T-helper 1 cell treated with Interleukin-12 subunit alpha and Interleukin-12 subunit beta and Interleukin-4 antibody, amounts not matched to agents 30 ng/mL and 1 ng/mL, for 36 hours (primary cell): ENCODE results near the gene NPRL2. TPM values are rescaled to one million over a fixed set of nuclear protein-coding genes. Genes with fewer than 3 reads are reported as not detected.

Experiments used
- intact Hi-C: fragments of 100-400 bp; cut with micrococcal nuclease; formaldehyde crosslinking; loops from one replicate; pipeline ENCODE4 v1.15.1; 2024
- total RNA-seq: library from RNA; stranded (reverse); gene quantifications from 2 replicates; pipeline ENCODE4 v1.2.3, GENCODE V29; 2022

The NPRL2 gene
- 42.3 and 51.8 TPM in 2 replicates for total RNA-seq

DNA sequence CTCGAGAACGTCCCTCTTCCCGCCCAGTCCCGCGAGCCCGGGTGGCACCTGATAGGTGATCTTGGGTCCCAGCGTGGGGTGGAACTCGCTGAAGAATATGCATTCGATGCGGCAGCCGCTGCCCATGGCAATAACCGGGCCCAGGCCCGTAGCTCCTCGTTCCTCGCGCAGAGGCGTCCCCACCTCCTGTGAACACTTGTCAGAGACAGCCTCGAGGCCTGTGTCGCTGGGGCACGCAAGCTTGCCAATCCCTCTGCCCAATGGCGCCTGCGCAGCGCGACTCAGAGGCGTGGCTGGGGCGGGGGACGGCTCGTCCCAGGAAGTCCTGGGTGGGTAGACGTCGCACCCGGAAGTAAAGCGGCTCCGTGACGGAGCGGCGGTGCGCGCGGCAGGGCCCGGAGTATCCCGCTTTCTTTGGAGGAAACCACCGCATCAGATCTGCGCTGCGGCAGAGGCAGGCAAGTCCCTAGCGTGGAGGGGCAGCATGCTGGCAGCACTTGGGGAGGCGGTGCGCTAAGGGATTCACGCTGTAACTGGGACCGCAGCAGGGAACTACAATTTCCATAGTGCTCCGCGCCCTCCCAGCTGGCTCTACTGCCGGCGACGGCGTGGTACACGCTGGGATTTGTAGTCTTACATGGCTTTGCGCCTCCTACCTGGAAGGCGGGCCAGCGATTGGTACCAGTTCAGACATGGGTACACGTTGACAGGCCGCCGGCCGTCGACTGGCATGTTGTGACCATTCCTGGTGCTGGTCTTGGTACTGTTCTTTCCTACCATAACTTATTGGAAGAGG is at the start of gene NPRL2, which contains the start of gene CYB561D2:
Gene NPRL2, minus strand, starts transcription at position 249 of the 796 bp plus-strand sequence. Its CDS starts 123 bp downstream, at position 126.
Gene CYB561D2, plus strand, starts transcription at position 336 of the 796 bp plus-strand sequence. CDS start 572 bp downstream, outside the sequence.
- intact Hi-C loops, result loop anchor here (1.0 to 10.0 kb wide), 14 partner anchors 9 to 1704 kb away; partner anchors contain the start of genes DUSP7, HEMK1, HYAL3 and IFRD2

DNA sequence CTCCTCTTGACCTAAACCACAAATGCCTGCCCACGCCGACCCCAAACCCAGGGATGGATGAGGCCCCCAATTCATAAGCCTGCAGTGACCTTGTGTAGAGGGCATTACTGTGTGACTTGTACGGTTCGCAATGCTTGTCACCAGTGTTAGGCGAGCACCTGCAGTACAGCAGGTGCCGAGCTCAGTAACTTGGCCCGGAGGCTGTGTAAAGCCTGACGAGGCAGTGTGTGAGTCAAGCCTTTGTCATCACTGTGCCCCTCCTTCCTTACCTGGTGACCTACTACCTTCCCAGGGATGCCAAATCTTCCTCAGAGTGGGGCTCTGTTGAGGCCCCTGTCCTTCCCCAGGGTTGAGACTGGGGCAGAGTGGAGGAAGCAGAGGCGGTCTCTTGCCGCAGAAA is 45.9 kb upstream of the NPRL2 start:
- intact Hi-C loops, result no loop called here

DNA sequence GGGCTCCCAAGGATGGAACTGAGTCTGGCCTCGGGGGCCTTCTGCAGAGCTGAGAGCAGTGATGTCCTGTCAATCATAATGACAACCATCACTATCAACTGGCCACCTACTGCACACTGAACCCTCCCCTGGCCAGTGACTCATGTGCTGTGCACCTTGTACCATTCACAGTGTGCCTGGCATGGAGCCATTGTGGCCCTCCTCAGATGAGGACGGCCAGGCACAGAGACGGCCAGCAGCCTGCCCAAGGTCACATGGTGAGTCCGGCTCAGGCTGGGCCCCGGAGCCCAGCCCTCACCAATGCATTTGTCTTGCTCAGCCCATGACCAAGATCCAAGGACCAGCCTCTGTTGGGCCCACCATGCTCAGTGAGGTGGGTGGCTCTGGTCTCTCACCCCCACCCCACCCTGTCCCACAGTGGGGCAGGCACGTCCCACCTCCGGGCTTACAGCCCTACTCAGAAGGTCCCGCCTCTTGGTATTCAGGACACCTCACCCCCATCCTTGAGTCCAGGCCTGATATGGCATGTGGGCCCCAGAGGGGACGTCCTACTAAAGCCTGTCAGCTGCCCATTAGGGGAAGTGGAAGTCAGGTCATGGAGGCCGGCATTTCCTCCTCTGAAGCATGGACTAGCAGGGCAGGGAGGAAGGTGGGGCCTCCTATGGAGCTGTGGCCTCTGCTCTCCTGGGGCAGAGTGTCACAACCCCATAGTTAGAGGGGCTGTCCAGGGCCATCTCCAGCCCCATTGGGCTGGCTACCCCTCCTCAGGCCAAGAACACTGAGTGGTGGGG is 44.7 kb upstream of the NPRL2 start:
- intact Hi-C loops, result no loop called here

DNA sequence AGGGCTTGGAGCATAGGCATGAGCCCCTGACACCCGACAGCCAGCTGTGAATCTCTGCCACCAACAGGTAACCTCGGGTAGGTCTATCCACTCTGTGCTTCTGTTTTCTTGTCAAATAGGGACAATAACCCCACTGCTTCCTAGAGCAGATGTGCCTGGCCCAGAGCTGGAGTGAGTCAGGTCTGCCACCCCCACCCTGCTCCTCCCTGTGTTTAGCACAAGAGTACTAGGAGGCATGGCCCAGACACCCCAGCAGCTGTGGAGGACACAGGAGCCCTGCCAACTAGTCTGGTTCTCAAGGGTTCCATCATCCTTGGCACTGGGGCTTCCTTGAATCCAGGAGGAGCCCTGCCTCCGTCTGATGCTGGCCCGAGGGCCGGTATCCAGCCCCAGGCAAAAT is 42.5 kb upstream of the NPRL2 start:
- intact Hi-C loops, result no loop called here

DNA sequence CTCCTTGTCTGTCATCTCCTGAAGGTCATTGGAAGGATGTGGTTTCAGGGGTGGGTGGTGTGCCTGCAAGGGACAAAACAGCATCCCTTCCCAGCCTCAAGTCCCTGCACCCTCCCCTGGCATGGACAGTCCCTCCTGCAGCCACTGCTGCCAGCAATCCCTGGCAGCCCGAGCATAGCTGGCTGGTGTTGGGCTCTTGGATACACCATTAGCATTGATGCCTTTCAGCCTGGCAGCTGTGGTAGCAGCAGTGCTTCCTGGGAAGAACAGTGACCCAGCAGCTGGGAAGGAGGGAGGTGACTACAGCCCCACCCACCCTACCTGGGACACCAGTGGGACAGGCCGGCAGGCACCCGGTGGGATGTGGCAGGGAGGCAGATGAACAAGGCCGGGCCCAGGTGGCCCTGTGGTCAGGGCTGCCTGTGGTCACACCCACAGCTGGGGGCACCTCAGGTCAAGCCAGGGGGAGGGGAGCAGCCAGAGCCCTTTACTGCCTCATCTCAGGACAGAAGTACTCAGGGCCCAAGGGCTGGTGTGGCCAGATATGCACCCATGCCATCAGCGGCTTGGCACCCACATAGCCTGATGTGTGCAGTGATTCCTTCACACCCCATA is 41.6 kb upstream of the NPRL2 start:
- intact Hi-C loops, result no loop called here

- intact Hi-C loops, result no loop called here
These were observed 40.1 kb upstream of the NPRL2 start for GRCh38 chr3:50390508-50391224.

GRCh38 chr3:50389414-50389767 is 38.8 kb upstream of the NPRL2 start:
- intact Hi-C loops, result no loop called here

DNA sequence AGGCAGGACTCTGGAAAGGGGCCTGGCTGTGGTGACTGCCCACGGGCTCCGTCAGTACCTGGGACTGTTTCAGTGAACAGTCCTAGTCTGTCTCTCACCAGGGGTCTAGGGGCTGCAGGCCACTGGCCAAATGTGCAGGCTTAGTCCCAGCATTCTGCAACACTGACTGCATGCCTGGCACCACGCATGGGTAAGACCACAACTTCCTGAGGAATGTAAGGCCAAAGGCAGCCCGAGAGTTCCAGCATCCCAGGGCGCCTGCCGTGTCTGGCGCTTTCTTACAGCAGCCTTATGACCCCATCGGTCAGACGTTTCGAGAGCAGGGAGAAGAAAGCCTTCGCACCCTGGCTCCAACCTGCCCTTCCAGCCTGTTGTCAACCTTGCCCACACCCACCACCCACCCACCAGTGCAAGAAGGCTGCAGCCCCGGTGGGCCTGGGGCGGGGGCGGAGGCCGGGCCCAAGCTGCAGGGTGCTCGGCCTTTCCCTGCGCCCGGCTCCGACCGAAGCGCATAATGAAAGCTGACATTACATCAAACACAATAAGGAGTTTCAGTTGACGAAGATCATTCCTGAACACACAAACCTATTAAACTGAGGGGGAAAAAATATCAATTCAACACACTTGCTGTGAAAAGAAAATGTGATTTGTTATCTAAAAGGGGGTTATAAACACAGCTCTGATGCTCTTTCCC is 38.3 kb upstream of the NPRL2 start:
- intact Hi-C loops, result no loop called here

DNA sequence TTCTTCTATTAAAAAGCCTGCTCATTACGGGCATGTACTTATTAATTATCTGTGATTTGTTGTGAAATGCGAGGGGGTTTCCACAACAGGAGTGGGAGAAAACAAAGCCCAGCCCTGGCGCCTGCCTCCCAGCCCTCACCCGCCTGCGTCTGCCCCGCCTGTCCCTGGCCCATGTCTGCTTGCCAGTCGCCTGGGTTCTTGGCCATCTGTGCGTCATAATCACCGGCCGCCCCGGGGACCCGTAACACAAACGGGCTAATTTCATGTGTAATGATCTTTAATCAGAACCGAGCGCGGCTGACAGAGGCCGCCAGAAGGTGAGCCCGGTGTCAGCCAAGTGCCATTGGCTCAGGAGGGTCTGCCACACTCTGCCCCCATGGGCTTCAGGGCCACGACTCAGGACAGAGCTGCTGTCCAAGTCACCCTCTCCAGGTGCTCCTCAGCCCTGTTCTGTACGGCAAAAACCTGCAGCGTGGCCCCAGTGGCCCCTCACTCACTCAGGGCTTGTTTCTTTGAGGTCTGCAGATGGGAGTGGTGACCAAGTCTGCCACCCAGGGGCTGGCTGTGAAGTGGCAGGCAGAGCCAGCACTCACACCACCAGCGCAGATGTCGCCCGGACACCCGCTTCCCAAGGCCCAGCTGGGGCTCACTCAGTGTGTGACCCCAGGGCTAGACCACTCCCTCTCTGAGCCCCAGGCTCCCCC is 37.6 kb upstream of the NPRL2 start:
- intact Hi-C loops, result no loop called here

- intact Hi-C loops, result no loop called here
These were observed 35.2 kb upstream of the NPRL2 start for GRCh38 chr3:50385754-50386153.

DNA sequence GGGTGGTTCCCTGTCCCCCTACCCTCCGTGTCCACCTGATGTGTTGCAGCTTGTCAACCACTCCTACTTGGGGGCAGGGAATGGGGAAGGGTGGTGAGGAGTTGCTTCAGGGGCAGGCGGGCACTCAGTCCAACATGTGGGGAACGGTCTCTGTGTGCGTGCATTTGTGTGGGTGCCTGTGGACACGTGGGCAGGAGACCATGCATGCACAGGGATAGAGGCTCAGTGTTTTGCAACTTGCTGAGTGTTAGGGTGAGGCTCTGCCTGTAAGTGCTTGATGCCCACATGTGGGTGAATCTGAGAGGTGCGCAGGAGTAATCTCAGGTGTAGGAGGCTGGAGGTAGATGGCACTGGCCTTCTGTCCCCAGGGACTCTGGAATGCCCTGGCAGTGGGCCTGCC is 33.2 kb upstream of the NPRL2 start:
- intact Hi-C loops, result no loop called here

GRCh38 chr3:50382722-50383121 is 32.1 kb upstream of the NPRL2 start:
- intact Hi-C loops, result no loop called here

DNA sequence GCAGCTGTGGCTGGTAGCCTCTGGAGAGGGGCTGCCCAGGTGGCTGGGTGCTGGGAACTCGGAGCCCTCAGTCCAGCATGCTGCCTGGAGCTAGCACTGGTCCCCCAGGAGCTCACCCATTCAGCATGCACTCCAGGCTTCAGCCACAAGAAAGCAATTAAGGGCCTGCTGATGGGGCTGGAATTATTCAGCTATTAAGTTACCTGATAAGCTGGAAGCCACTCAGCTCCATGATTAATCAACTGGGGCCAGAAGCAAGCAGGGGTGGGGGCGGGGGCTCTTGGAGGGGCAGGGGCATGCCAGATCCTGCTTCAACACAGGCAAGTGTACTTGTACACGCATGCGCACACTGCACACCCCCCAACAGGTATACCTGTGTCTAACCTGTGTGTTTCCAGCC is 30.8 kb upstream of the NPRL2 start:
- intact Hi-C loops, result no loop called here

GRCh38 chr3:50380405-50381085 is 30.0 kb upstream of the NPRL2 start:
- intact Hi-C loops, result no loop called here

GRCh38 chr3:50378757-50379156 is 28.2 kb upstream of the NPRL2 start:
- intact Hi-C loops, result no loop called here

GRCh38 chr3:50378024-50378423 is 27.4 kb upstream of the NPRL2 start:
- intact Hi-C loops, result no loop called here

DNA sequence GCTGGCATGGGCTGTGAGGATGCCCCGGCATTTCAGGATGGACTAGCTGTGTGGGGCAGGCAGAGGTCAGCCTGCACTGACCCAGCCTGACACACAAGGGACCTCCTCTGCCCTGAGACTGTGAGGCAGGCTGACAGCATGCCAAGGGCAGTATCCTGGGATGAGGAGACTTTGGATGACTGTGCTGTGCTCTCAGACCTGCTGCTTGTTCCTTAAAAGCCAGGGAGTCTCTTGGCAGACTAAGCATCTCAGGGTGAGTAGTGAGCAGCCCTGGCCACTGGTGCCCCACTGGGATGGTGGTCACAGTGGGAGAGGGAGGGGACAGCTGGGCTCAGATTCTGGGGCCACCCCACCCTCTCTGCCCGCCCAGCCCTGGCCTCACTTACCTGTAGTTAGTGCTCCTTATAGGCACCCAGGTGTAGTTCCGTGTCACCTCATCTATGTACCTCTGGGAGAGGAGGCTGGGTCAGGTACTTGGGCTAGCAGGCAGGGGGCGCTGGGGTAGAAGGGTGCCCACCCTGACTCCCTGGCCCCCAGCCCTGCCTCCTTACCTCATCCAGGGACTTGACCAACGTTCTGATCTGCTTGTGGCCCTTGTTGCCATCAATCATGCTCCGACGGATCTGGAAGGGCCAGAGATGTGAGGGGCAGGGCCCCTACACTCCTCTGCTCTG is 24.8 kb upstream of the NPRL2 start:
- intact Hi-C loops, result no loop called here

DNA sequence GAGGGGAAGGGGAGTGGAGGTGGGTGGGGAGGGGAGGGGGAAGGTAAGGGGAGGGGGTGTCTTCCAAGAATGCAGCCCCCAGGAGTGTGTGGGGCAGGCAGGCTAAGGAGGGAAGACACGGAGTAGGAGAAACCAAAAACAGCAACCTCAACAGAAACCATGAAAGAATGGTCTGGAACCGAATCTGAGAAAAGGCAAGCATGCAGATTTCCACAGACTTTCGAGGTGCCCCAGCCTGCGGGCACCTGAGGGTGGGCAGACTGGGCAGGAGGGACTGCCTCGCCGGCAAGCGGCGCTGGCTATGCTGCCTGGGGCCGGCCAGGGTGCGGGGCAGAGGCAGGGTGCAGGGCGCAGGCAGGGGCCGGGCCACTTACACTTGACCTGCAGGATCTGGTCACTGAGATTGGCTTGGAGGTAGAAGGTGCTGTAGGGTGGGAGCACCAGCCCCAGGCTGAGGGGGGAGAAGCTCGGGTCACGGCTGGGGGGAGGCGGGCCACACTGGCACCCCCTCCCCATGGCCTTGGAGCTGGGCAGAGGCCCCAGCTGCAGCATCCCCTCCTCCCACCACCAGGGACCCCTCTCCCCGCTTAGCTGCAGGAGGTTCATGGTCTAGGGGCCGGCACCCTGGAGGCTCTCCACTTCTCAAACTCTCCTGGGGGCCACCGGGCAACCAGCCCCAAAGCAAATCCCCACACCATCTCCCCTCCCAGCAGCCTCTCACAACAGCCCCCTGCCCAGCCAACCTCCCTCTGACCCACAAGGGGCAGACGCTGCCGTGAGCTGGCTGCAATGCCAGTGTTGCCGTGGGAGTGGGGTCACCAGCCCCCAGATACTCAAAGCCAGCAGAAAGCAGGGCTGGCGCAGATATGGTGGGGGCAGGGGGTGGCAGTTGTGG is 24.0 kb upstream of the NPRL2 start:
- intact Hi-C loops, result no loop called here
